Body of pancreas (tissue), 4 donors: Measurements from ENCODE around the gene DIP2B.

Source experiments
- POLR2A ChIP-seq, 3 donors: fragments of 450-650 bp; IDR thresholded peaks; one replicate each; pipeline ENCODE4 v1.6.1; 2016; ENCODE audit warnings: antibody characterized with exemption in 3 of 3, mild to moderate bottlenecking in 2 of 3
- TF ChIP-seq, protein P1 (sequence below), 7 experiments: fragments of 450-650 bp in 4 of 7; fragments of 200-600 bp in 3 of 7; sonication (generic) in 3 of 7; IDR thresholded peaks; one replicate each; pipeline ENCODE4 v1.5.1; 2016 to 2019; ENCODE audit warnings: antibody characterized with exemption in 7 of 7

DNA sequence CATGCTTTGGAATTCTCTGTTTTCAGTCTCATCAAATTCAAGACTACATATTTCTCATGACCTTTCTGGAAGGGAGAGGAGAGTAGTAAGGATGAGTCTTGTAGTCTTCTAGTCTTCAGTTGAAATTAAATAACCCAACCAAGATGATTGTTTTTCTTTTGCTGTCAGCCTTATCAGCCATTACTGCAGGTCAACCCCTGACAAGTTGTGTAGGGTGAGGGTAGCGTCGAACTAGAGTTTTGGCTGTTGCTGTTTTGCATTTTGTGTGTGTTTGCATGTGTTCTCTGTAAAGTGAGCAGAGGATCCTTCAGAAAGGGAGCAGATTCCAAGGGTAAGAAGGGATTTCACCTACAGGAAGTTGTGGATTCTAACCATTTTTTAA lies 28.4 kb downstream of the DIP2B start:
- TF ChIP-seq, protein P1, sequence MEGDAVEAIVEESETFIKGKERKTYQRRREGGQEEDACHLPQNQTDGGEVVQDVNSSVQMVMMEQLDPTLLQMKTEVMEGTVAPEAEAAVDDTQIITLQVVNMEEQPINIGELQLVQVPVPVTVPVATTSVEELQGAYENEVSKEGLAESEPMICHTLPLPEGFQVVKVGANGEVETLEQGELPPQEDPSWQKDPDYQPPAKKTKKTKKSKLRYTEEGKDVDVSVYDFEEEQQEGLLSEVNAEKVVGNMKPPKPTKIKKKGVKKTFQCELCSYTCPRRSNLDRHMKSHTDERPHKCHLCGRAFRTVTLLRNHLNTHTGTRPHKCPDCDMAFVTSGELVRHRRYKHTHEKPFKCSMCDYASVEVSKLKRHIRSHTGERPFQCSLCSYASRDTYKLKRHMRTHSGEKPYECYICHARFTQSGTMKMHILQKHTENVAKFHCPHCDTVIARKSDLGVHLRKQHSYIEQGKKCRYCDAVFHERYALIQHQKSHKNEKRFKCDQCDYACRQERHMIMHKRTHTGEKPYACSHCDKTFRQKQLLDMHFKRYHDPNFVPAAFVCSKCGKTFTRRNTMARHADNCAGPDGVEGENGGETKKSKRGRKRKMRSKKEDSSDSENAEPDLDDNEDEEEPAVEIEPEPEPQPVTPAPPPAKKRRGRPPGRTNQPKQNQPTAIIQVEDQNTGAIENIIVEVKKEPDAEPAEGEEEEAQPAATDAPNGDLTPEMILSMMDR (IDR thresholded peaks at IDR 0.05), result no peak
- no peak for TF ChIP-seq POLR2A (IDR thresholded peaks at IDR 0.05)
